HL-60 (cell line): Measurements from ENCODE around the gene TMEM190.

Source experiments
- CTCF ChIP-seq: IDR thresholded peaks from one replicate; pipeline ENCODE4 v1.5.1; 2011; ENCODE audit warnings: low read length, control low read depth, inconsistent platforms; ENCODE audit not compliant: insufficient read depth
- POLR2AphosphoS5 ChIP-seq: IDR thresholded peaks from 2 replicates; pipeline ENCODE4 v1.6.1; 2012; ENCODE audit warnings: low read depth

GRCh38 chr19:55382522-55383054, 6.0 kb downstream of the TMEM190 start:
- TF ChIP-seq POLR2AphosphoS5 (no peak), CTCF (no peak)
